ENCODE measurements around the gene TNFAIP1. TPM values are rescaled to one million over a fixed set of nuclear protein-coding genes. Genes with fewer than 3 reads are reported as not detected.
A peak's percentile ranks its signal among the peaks of the same experiment; 100 is the strongest.

Gene TNFAIP1
- polyA plus RNA-seq, 2 of the 4 experiments (the other 2 are of a cell fraction): 38.8 to 68.3 TPM

GRCh38 chr17:28390563-28390962 lies 55.0 kb downstream of the TNFAIP1 start:
- H3K4me3 ChIP-seq: no peak overlapping the region
- no peaks in the 10 kb centered on the region for H3K9me3 ChIP-seq
- H3K27ac ChIP-seq: no peak overlapping the region
- no peak overlapping the region for H3K4me2 ChIP-seq
- ATAC-seq (no peak), FAIRE-seq (no peak), DNase-seq (ENCODE audit: low read depth in 1 of 2, low spot score in 1 of 2) (no peak)
- ChIA-PET POLR2A (interaction anchor here (1.8 kb wide), 1 partner anchor 33 kb away, joined by 7 read pairs; a partner anchor contains a TSS), CTCF (interaction anchor here (0.9 to 2.0 kb wide), 3 partner anchors 10 to 26 kb away, joined by 3 to 6 read pairs (median 4); no protein-coding TSS in a partner anchor)
- TF ChIP-seq HEYL (CRISPR knock-in tag; IDR thresholded peaks at IDR 0.05) (no peak), ZFP36 (IDR thresholded peaks at IDR 0.05; ENCODE audit: borderline replicate concordance, partially characterized antibody) (peak; percentile 65)
- WGBS (ENCODE audit: missing lambda C conversion rate): 88% methylated on average over 2 of the region's 2 CpGs
- no peaks in the 10 kb centered on the region for H3K4me1 ChIP-seq

- Histone ChIP-seq H3K27ac (no peak overlapping the region), H3K4me1 (no peaks in the 10 kb centered on the region), H3K9me3 (no peaks in the 10 kb centered on the region), H3K4me2 (no peak overlapping the region), H3K4me3 (no peak overlapping the region)
- 65% methylated on average over 1 of the region's 1 CpG for WGBS (ENCODE audit: missing lambda C conversion rate)
- CTCF ChIA-PET: interaction anchor here (0.9 to 2.0 kb wide), 3 partner anchors 10 to 26 kb away, joined by 3 to 6 read pairs (median 4); no protein-coding TSS in a partner anchor
- DNase-seq (ENCODE audit: low read depth in 1 of 2, low spot score in 1 of 2): no peak
- FAIRE-seq: no peak
- no peak for ATAC-seq
- POLR2A ChIA-PET: interaction anchor here (1.2 to 1.8 kb wide), 2 partner anchors 33 to 75 kb away, joined by 3 to 7 read pairs; a partner anchor contains a TSS
- TF ChIP-seq NFE2L2 (conservative IDR thresholded peaks at IDR 0.05; ENCODE audit: low read length): no peak
- TF ChIP-seq CTCF (IDR thresholded peaks at IDR 0.05): no peak
- TF ChIP-seq ZSCAN20 (CRISPR knock-in tag; IDR thresholded peaks at IDR 0.05): no peak
- no peak for TF ChIP-seq HMGXB4 (CRISPR knock-in tag; IDR thresholded peaks at IDR 0.05; ENCODE audit: borderline replicate concordance)
- TF ChIP-seq ZNF302 (CRISPR knock-in tag; IDR thresholded peaks at IDR 0.05): no peak
- no peak for TF ChIP-seq EHF (CRISPR knock-in tag; IDR thresholded peaks at IDR 0.05)
- TF ChIP-seq ELK1 (IDR thresholded peaks at IDR 0.05; ENCODE audit: low read depth, low read length): no peak
- no peak for TF ChIP-seq MAFK (IDR thresholded peaks at IDR 0.05; ENCODE audit: partially characterized antibody)
- TF ChIP-seq SREBF2 (IDR thresholded peaks at IDR 0.05): no peak
Measured at GRCh38 chr17:28390984-28391383, 55.4 kb downstream of the TNFAIP1 start.

- FAIRE-seq: no peak
- TF ChIP-seq CTCF (IDR thresholded peaks at IDR 0.05): no peak
- no peak for TF ChIP-seq REST (IDR thresholded peaks at IDR 0.05)
- TF ChIP-seq EHMT2 (IDR thresholded peaks at IDR 0.05; ENCODE audit: low read depth): no peak
- no peak for TF ChIP-seq FOSL2 (IDR thresholded peaks at IDR 0.05)
- no peak for TF ChIP-seq FOSL2 (CRISPR knock-in tag; IDR thresholded peaks at IDR 0.05)
- no peak for TF ChIP-seq NFE2L2 (conservative IDR thresholded peaks at IDR 0.05; ENCODE audit: low read length)
- no peak for TF ChIP-seq BHLHE40 (IDR thresholded peaks at IDR 0.05; ENCODE audit: low read depth, low read length)
- no peak for TF ChIP-seq RFX5 (IDR thresholded peaks at IDR 0.05)
- TF ChIP-seq MAZ (IDR thresholded peaks at IDR 0.05; ENCODE audit: borderline replicate concordance, low read depth, low read length): no peak
- TF ChIP-seq ESRRA (IDR thresholded peaks at IDR 0.05; ENCODE audit: borderline replicate concordance, low read length): no peak
- TF ChIP-seq HEYL (CRISPR knock-in tag; IDR thresholded peaks at IDR 0.05): no peak
- no peak for TF ChIP-seq CBX2 (IDR thresholded peaks at IDR 0.05; ENCODE audit: borderline replicate concordance, low read depth)
- TF ChIP-seq EP300 (IDR thresholded peaks at IDR 0.05): no peak
- TF ChIP-seq GATA3 (IDR thresholded peaks at IDR 0.05; ENCODE audit: borderline replicate concordance): no peak
Measured at GRCh38 chr17:28391401-28391800, 55.8 kb downstream of the TNFAIP1 start.

More at GRCh38 chr17:28391401-28391800, 55.8 kb downstream of the TNFAIP1 start:
- ATAC-seq (no peak), DNase-seq (ENCODE audit: low read depth in 1 of 2, low spot score in 1 of 2) (no peak)
- 56% methylated on average over 2 of the region's 2 CpGs for WGBS (ENCODE audit: missing lambda C conversion rate)
- Histone ChIP-seq H3K4me2 (no peak overlapping the region), H3K4me1 (no peaks in the 10 kb centered on the region), H3K4me3 (no peak overlapping the region), H3K9me3 (no peaks in the 10 kb centered on the region), H3K27ac (no peak overlapping the region)
- POLR2A ChIA-PET: interaction anchor here (0.6 to 1.8 kb wide), 3 partner anchors 21 to 74 kb away, joined by 3 to 7 read pairs (median 4); partner anchors contain the start of gene VTN
- CTCF ChIA-PET: interaction anchor here (0.9 to 2.0 kb wide), 4 partner anchors 10 to 213 kb away, joined by 3 to 6 read pairs (median 4); no protein-coding TSS in a partner anchor
